HG02981 (cell line): ENCODE results near the gene PPP6C.

ENCODE experiments used
- ATAC-seq: cut with Tn5 transposase; IDR thresholded peaks from one replicate; pipeline ENCODE4 v1.9.1; 2021; ENCODE audit warnings: mild to moderate bottlenecking, moderate library complexity; ENCODE audit not compliant: unreplicated experiment

Gene PPP6C

DNA sequence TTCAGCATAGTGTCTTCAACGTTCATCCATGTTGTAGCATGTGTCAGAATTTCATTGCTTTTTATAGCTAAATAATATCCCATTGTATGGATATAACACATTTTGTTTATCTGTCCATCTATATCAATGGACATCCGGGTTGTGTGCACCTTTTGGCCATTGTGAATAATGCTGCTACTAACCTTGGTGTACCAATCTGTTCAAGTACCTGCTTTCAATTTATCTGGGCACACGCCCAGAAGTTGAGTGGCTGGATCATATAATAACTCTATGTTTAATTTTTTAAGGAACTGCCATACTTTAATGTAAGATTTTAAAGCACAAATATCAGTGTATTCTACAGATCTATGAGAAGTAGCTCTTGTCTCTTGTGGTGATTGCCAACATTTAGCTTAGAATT is 89.8 kb downstream of the PPP6C start:
- ATAC-seq, result no peak
